IMR-90 (cell line): Measurements from ENCODE around the gene INAVA. TPM values are rescaled to one million over a fixed set of nuclear protein-coding genes. Genes with fewer than 3 reads are reported as not detected.

Source experiments
- ATAC-seq: fragments of 200-7000 bp; cut with Tn5 transposase; 2 replicates; pipeline ENCODE4 v1.9.1; 2020; ENCODE audit warnings: low read depth, mild to moderate bottlenecking, moderate library complexity
- BruUV-seq: library from RNA; stranded (reverse); fragments of 400-500 nt; replicated peaks from 2 replicates; lab custom pipeline; 2021; lab: Mats Ljungman, UMichigan
- CTCF ChIA-PET: fragments of 300-600 bp; formaldehyde crosslinking; extraction: SDS; loops from one replicate; lab custom pipeline; 2021; ENCODE audit warnings: antibody characterized with exemption; lab: Yijun Ruan, JAX
- POLR2A ChIA-PET: fragments of 300-600 bp; sonication (Branson Sonifier 250); formaldehyde crosslinking; loops from one replicate; lab custom pipeline; 2022; ENCODE audit warnings: antibody characterized with exemption; ENCODE audit not compliant: unreplicated experiment; lab: Charles Lee
- DNase-seq: peaks from one replicate; pipeline ENCODE4 v3.0.0; 2013
- H2AFZ ChIP-seq: replicated peaks from 2 replicates; pipeline ENCODE3; 2013; ENCODE audit warnings: low read length, mild to moderate bottlenecking; ENCODE audit not compliant: poor library complexity
- H2AK5ac ChIP-seq: 2 replicates; pipeline ENCODE4 v1.6.1; 2013; ENCODE audit warnings: low read depth, low read length, inconsistent platforms
- H2AK9ac ChIP-seq: replicated peaks from 2 replicates; pipeline ENCODE3; 2013; ENCODE audit warnings: mild to moderate bottlenecking, low read depth, low read length, moderate library complexity; ENCODE audit not compliant: poor library complexity
- H2BK120ac ChIP-seq: 2 replicates; pipeline ENCODE4 v1.6.1; 2013; ENCODE audit warnings: low read depth, low read length, inconsistent platforms
- H2BK15ac ChIP-seq: 3 replicates; pipeline ENCODE4 v1.6.1; 2013; ENCODE audit warnings: low read depth, low read length, inconsistent platforms
- H2BK20ac ChIP-seq: 2 replicates; pipeline ENCODE4 v1.6.1; 2013; ENCODE audit warnings: low read depth, mild to moderate bottlenecking, inconsistent platforms, low read length, moderate library complexity
- H2BK5ac ChIP-seq: 2 replicates; pipeline ENCODE4 v1.6.1; 2013; ENCODE audit warnings: mild to moderate bottlenecking, low read depth, low read length, inconsistent platforms; ENCODE audit not compliant: poor library complexity, severe bottlenecking
- H3K14ac ChIP-seq: replicated peaks from 2 replicates; pipeline ENCODE4 v1.6.1; 2013; ENCODE audit warnings: low read depth, low read length, inconsistent platforms
- H3K18ac ChIP-seq: 2 replicates; pipeline ENCODE4 v1.6.1; 2013; ENCODE audit warnings: low read depth, low read length, control low read depth
- H3K23ac ChIP-seq: 2 replicates; pipeline ENCODE4 v1.6.1; 2013; ENCODE audit warnings: low read depth, low read length, inconsistent platforms
- H3K27ac ChIP-seq: 2 replicates; pipeline ENCODE4 v1.5.1; 2013; ENCODE audit warnings: mild to moderate bottlenecking, control low read depth, low read length; ENCODE audit not compliant: insufficient read depth
- H3K27me3 ChIP-seq: 2 replicates; pipeline ENCODE4 v1.6.1; 2013; ENCODE audit warnings: low read length; ENCODE audit not compliant: control insufficient read depth, insufficient read depth
- H3K36me3 ChIP-seq: 2 replicates; pipeline ENCODE4 v1.6.1; 2013; ENCODE audit warnings: low read length, mixed read lengths; ENCODE audit not compliant: control insufficient read depth, insufficient read depth
- H3K4ac ChIP-seq: 2 replicates; pipeline ENCODE4 v1.6.1; 2013; ENCODE audit warnings: low read depth, low read length, inconsistent platforms
- H3K4me1 ChIP-seq: 2 replicates; pipeline ENCODE4 v1.6.1; 2013; ENCODE audit warnings: low read length, mixed read lengths; ENCODE audit not compliant: control insufficient read depth, insufficient read depth
- H3K4me2 ChIP-seq: 2 replicates; pipeline ENCODE4 v1.6.1; 2013; ENCODE audit warnings: low read depth, mild to moderate bottlenecking, control low read depth, low read length, moderate library complexity
- H3K4me3 ChIP-seq: 2 replicates; pipeline ENCODE4 v1.5.1; 2013; ENCODE audit warnings: low read depth, mild to moderate bottlenecking, control low read depth, low read length, moderate library complexity; ENCODE audit not compliant: insufficient read depth
- H3K56ac ChIP-seq: 2 replicates; pipeline ENCODE4 v1.6.1; 2013; ENCODE audit warnings: low read length, inconsistent platforms; ENCODE audit not compliant: insufficient read depth; ENCODE audit errors: extremely low read depth
- H3K79me1 ChIP-seq, 2 experiments: 2 replicates each; pipeline ENCODE4 v1.6.1; 2013; ENCODE audit warnings: low read length in 2 of 2, inconsistent platforms in 1 of 2, low read depth in 1 of 2
- H3K9ac ChIP-seq: 2 replicates; pipeline ENCODE4 v1.6.1; 2013; ENCODE audit warnings: low read depth, low read length, control low read depth
- H3K9me1 ChIP-seq: 2 replicates; pipeline ENCODE4 v1.6.1; 2013; ENCODE audit warnings: low read length, inconsistent platforms; ENCODE audit not compliant: insufficient read depth
- H3K9me3 ChIP-seq: 2 replicates; pipeline ENCODE4 v1.6.1; 2013; ENCODE audit warnings: low read length; ENCODE audit not compliant: control insufficient read depth, insufficient read depth
- H4K20me1 ChIP-seq: 2 replicates; pipeline ENCODE4 v1.6.1; 2013; ENCODE audit warnings: low read length, inconsistent platforms; ENCODE audit not compliant: insufficient read depth
- H4K5ac ChIP-seq: 2 replicates; pipeline ENCODE4 v1.6.1; 2013; ENCODE audit warnings: mild to moderate bottlenecking, low read depth, low read length, control low read depth
- H4K8ac ChIP-seq, 2 experiments: 2 replicates each; pipeline ENCODE4 v1.6.1; 2013; ENCODE audit warnings: low read depth in 2 of 2, low read length in 2 of 2, control low read depth in 1 of 2, inconsistent platforms in 1 of 2
- H4K91ac ChIP-seq: 2 replicates; pipeline ENCODE4 v1.6.1; 2013; ENCODE audit warnings: low read depth, low read length, inconsistent platforms; ENCODE audit not compliant: insufficient read depth
- BHLHE40 ChIP-seq: fragments of 150-350 bp; IDR thresholded peaks from 2 replicates; pipeline ENCODE4 v1.6.1; 2016; ENCODE audit warnings: mild to moderate bottlenecking, low read depth, low read length
- CEBPB ChIP-seq: IDR thresholded peaks from 2 replicates; pipeline ENCODE4 v1.6.1; 2012; ENCODE audit warnings: low read depth, low read length, improper control_type of control experiment
- CHD1 ChIP-seq: IDR thresholded peaks from 2 replicates; pipeline ENCODE4 v1.6.1; 2012; ENCODE audit warnings: low read depth, low read length, improper control_type of control experiment
- FOS ChIP-seq: fragments of 150-350 bp; IDR thresholded peaks from 2 replicates; pipeline ENCODE4 v1.6.1; 2016; ENCODE audit warnings: low read depth, low read length
- MAFK ChIP-seq: IDR thresholded peaks from 2 replicates; pipeline ENCODE4 v1.6.1; 2012; ENCODE audit warnings: low read depth, low read length, improper control_type of control experiment
- MAZ ChIP-seq: IDR thresholded peaks from 2 replicates; pipeline ENCODE4 v1.6.1; 2012; ENCODE audit warnings: low read depth, mild to moderate bottlenecking, low read length, improper control_type of control experiment, moderate library complexity, borderline replicate concordance
- MXI1 ChIP-seq: IDR thresholded peaks from 2 replicates; pipeline ENCODE4 v1.6.1; 2012; ENCODE audit warnings: low read depth, mild to moderate bottlenecking, low read length, moderate library complexity, borderline replicate concordance
- NFE2L2 ChIP-seq: fragments of 150-350 bp; IDR thresholded peaks from 2 replicates; pipeline ENCODE4 v1.6.1; 2016; ENCODE audit warnings: low read depth, mild to moderate bottlenecking, low read length
- POLR2A ChIP-seq: IDR thresholded peaks from 2 replicates; pipeline ENCODE4 v1.6.1; 2012; ENCODE audit warnings: mild to moderate bottlenecking, low read depth, low read length
- RAD21 ChIP-seq: IDR thresholded peaks from 2 replicates; pipeline ENCODE4 v1.6.1; 2012; ENCODE audit warnings: low read length, improper control_type of control experiment
- RCOR1 ChIP-seq: IDR thresholded peaks from 2 replicates; pipeline ENCODE4 v1.6.1; 2012; ENCODE audit warnings: mild to moderate bottlenecking, low read length, improper control_type of control experiment; ENCODE audit not compliant: insufficient replicate concordance
- RFX5 ChIP-seq: IDR thresholded peaks from 2 replicates; pipeline ENCODE4 v1.8.0; 2012; ENCODE audit warnings: low read depth, mild to moderate bottlenecking, low read length, moderate library complexity
- SMC3 ChIP-seq: fragments of 150-350 bp; IDR thresholded peaks from 2 replicates; pipeline ENCODE4 v1.6.1; 2016; ENCODE audit warnings: low read depth, mild to moderate bottlenecking, antibody characterized with exemption, low read length, moderate library complexity
- WGBS, 2 experiments: methylation state at CpG; one replicate each; pipeline versions ENCODE4 v1.1.5 to v1.1.7; 2013; ENCODE audit warnings: missing lambda C conversion rate in 2 of 2; ENCODE audit not compliant: insufficient read length in 1 of 2; ENCODE audit errors: extremely low coverage in 2 of 2; 5-methylcytosine and 5-hydroxymethylcytosine counted together
- dilution Hi-C: fragments of 300-500 bp; cut with HindIII; formaldehyde crosslinking; loops from one replicate; pipeline ENCODE4 v1.14.3; 2018; ENCODE audit warnings: low sequenced_read_pairs; ENCODE audit not compliant: unreplicated experiment
- in situ Hi-C: fragments of 300-500 bp; cut with MboI; formaldehyde crosslinking; loops from 3 replicates; pipeline ENCODE4 v1.14.3; 2019; ENCODE audit warnings: low sequenced_read_pairs, inconsistent platforms, mixed read lengths
- intact Hi-C: fragments of 100-400 bp; cut with micrococcal nuclease; formaldehyde crosslinking; loops from 2 replicates; pipeline ENCODE4 v1.10.0; 2022
- polyA plus RNA-seq, 3 experiments: library from polyadenylated mRNA; depleted of rRNA; stranded (reverse); fragments of >200 nt; gene quantifications; 2 replicates each; pipeline ENCODE4 v1.2.3, GENCODE V29; 2012; ENCODE audit warnings: low replicate concordance in 1 of 3
- total RNA-seq: library from RNA; depleted of rRNA; stranded (reverse); fragments of >200 nt; gene quantifications from 2 replicates; pipeline ENCODE4 v1.2.3, GENCODE V29; 2012
- TF ChIP-seq, protein P1 (sequence below): fragments of 150-350 bp; IDR thresholded peaks from 2 replicates; pipeline ENCODE4 v1.6.1; 2017; ENCODE audit warnings: mild to moderate bottlenecking, antibody characterized with exemption, low read length, low read depth
- TF ChIP-seq, protein P2 (sequence below): conservative IDR thresholded peaks from 2 replicates; pipeline ENCODE4 v1.5.1; 2012; ENCODE audit warnings: mild to moderate bottlenecking, low read depth, low read length, improper control_type of control experiment
- TF ChIP-seq, protein P3 (sequence below): fragments of 150-350 bp; IDR thresholded peaks from 2 replicates; pipeline ENCODE4 v1.6.1; 2016; ENCODE audit warnings: low read depth, mild to moderate bottlenecking, low read length, moderate library complexity, borderline replicate concordance

The INAVA gene
- total and polyA plus RNA-seq, 2 of the 4 experiments (the other 2 are of a cell fraction): under 0.01 to 0.07 TPM

- Histone ChIP-seq H2BK15ac (no peak overlapping the region), H3K14ac (no peak overlapping the region), H3K79me1 (no peaks in the 10 kb centered on the region), H4K8ac (no peak overlapping the region), H4K91ac (no peak overlapping the region), H2AFZ (no peak overlapping the region), H3K4me3 (no peak overlapping the region), H2AK5ac (no peak overlapping the region), H3K4me2 (no peak overlapping the region), H4K5ac (no peak overlapping the region), H3K27me3 (peaks cover 28% of the 10 kb centered on the region), H3K9me1 (no peaks in the 10 kb centered on the region), H3K9ac (no peak overlapping the region), H3K36me3 (no peaks in the 10 kb centered on the region), H4K20me1 (no peaks in the 10 kb centered on the region), H3K56ac (no peak overlapping the region), H3K9me3 (no peaks in the 10 kb centered on the region), H2BK5ac (no peak overlapping the region), H3K4ac (no peak overlapping the region), H3K4me1 (no peaks in the 10 kb centered on the region), H2AK9ac (no peak overlapping the region), H3K23ac (no peak overlapping the region), H3K27ac (no peak overlapping the region), H2BK120ac (no peak overlapping the region), H2BK20ac (no peak overlapping the region), H3K18ac (no peak overlapping the region)
- in situ Hi-C loops: no loop called here
- ChIA-PET POLR2A (no interaction called here), CTCF (no interaction called here)
- intact Hi-C loops: no loop called here
- no peak for ATAC-seq
- BruUV-seq: no TSS peak
- WGBS, 2 experiments: 80% methylated on average over 1 of the region's 11 CpGs; no CpG with 5 or more reads in 1 of the 2 experiments
- TF ChIP-seq, protein P1, sequence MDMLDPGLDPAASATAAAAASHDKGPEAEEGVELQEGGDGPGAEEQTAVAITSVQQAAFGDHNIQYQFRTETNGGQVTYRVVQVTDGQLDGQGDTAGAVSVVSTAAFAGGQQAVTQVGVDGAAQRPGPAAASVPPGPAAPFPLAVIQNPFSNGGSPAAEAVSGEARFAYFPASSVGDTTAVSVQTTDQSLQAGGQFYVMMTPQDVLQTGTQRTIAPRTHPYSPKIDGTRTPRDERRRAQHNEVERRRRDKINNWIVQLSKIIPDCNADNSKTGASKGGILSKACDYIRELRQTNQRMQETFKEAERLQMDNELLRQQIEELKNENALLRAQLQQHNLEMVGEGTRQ: no peak
- TF ChIP-seq SMC3: no peak
- no peak for TF ChIP-seq CEBPB
- TF ChIP-seq RFX5: no peak
- TF ChIP-seq, protein P2, sequence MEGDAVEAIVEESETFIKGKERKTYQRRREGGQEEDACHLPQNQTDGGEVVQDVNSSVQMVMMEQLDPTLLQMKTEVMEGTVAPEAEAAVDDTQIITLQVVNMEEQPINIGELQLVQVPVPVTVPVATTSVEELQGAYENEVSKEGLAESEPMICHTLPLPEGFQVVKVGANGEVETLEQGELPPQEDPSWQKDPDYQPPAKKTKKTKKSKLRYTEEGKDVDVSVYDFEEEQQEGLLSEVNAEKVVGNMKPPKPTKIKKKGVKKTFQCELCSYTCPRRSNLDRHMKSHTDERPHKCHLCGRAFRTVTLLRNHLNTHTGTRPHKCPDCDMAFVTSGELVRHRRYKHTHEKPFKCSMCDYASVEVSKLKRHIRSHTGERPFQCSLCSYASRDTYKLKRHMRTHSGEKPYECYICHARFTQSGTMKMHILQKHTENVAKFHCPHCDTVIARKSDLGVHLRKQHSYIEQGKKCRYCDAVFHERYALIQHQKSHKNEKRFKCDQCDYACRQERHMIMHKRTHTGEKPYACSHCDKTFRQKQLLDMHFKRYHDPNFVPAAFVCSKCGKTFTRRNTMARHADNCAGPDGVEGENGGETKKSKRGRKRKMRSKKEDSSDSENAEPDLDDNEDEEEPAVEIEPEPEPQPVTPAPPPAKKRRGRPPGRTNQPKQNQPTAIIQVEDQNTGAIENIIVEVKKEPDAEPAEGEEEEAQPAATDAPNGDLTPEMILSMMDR: no peak
- TF ChIP-seq BHLHE40: no peak
- TF ChIP-seq, protein P3, sequence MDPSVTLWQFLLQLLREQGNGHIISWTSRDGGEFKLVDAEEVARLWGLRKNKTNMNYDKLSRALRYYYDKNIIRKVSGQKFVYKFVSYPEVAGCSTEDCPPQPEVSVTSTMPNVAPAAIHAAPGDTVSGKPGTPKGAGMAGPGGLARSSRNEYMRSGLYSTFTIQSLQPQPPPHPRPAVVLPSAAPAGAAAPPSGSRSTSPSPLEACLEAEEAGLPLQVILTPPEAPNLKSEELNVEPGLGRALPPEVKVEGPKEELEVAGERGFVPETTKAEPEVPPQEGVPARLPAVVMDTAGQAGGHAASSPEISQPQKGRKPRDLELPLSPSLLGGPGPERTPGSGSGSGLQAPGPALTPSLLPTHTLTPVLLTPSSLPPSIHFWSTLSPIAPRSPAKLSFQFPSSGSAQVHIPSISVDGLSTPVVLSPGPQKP: no peak
- TF ChIP-seq CHD1: no peak
- TF ChIP-seq NFE2L2: no peak
- no peak for TF ChIP-seq RCOR1
- TF ChIP-seq MAFK: no peak
- TF ChIP-seq MAZ: no peak
- no peak for TF ChIP-seq RAD21
- no peak for TF ChIP-seq MXI1
- no peak for TF ChIP-seq FOS
- no peak for TF ChIP-seq POLR2A
- no peak for DNase-seq
- dilution Hi-C loops: no loop called here
Measured at GRCh38 chr1:200916681-200917080, 22.0 kb downstream of the INAVA start.
